H7 (cell line): Measurements from ENCODE around the gene SLC6A5. TPM values are rescaled to one million over a fixed set of nuclear protein-coding genes. Genes with fewer than 3 reads are reported as not detected.
A peak's percentile ranks its signal among the peaks of the same experiment; 100 is the strongest.

Source experiments
- DNase-seq: peaks from one replicate; pipeline ENCODE4 v3.0.0; 2012
- H3K27me3 ChIP-seq: 2 replicates; pipeline ENCODE4 v1.6.0; 2011; ENCODE audit warnings: mild to moderate bottlenecking, low read length; ENCODE audit not compliant: control insufficient read depth, insufficient read depth
- H3K36me3 ChIP-seq: replicated peaks from 2 replicates; pipeline ENCODE4 v1.5.1; 2011; ENCODE audit warnings: low read length; ENCODE audit not compliant: control insufficient read depth, insufficient read depth
- H3K4me3 ChIP-seq: 2 replicates; pipeline ENCODE4 v1.5.1; 2011; ENCODE audit warnings: low read depth, mild to moderate bottlenecking, control low read depth, low read length, moderate library complexity; ENCODE audit not compliant: insufficient read depth
- total RNA-seq: library from RNA; depleted of rRNA; stranded (reverse); fragments of >200 nt; shearing (Covaris generic); gene quantifications from 2 replicates; pipeline ENCODE4 v1.2.3, GENCODE V29; 2014

Gene SLC6A5
- total RNA-seq, 1 experiment from 2014 or later = not detected

DNA sequence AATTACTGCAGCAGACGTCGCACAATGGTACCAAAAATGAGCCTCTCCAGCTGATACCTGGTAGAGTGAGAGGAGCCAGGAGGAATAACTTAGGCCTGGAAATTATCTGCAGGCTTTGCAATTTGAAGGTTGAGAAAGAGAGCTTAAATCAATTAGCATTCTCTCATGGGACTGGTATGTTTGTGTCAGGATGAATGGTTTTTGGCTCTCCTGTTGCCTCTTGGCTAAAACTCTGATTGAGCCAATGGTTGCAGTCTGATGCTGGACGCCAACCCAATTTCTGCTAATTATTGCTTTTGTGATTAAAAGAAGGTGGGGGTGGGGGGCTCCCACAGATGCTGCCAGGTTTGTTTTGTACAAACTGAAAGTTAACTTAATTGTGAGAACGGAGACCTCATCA is 57.5 kb downstream of the SLC6A5 start:
- no peaks in the 10 kb centered on the region; the same call in 1 of the 2 replicates for H3K27me3 ChIP-seq
- no peak for DNase-seq
- no peak overlapping the region for H3K4me3 ChIP-seq
- no peaks in the 10 kb centered on the region for H3K36me3 ChIP-seq

- no peak for DNase-seq
- Histone ChIP-seq H3K36me3 (no peaks in the 10 kb centered on the region), H3K4me3 (no peak overlapping the region), H3K27me3 (no peaks in the 10 kb centered on the region; the same call in 1 of the 2 replicates)
Measured at GRCh38 chr11:20658135-20658534, 58.7 kb downstream of the SLC6A5 start.

GRCh38 chr11:20661445-20661844 is 62.0 kb downstream of the SLC6A5 start:
- Histone ChIP-seq H3K27me3 (no peaks in the 10 kb centered on the region; the same call in 1 of the 2 replicates), H3K36me3 (no peaks in the 10 kb centered on the region), H3K4me3 (no peak overlapping the region)
- DNase-seq = no peak

DNA sequence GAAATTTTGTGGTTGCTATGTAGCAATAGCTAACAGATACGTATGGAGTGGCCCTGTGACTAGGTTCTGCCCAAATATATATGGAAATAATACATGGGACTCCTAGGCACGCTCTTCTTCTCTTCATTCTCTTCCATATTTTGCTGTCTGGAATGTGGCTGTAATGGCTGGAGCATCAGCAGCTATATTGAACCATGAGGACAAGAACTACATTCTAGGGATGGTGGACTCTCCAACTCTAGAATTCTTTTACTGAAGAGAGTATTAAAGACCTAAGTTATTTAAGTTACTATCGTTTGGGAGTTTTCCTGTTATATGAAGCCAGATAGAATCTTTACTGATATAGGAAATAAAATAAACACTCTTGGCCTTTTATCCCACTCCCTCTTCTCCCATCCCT is 62.4 kb downstream of the SLC6A5 start:
- peaks cover 3% of the 10 kb centered on the region for H3K27me3 ChIP-seq

DNA sequence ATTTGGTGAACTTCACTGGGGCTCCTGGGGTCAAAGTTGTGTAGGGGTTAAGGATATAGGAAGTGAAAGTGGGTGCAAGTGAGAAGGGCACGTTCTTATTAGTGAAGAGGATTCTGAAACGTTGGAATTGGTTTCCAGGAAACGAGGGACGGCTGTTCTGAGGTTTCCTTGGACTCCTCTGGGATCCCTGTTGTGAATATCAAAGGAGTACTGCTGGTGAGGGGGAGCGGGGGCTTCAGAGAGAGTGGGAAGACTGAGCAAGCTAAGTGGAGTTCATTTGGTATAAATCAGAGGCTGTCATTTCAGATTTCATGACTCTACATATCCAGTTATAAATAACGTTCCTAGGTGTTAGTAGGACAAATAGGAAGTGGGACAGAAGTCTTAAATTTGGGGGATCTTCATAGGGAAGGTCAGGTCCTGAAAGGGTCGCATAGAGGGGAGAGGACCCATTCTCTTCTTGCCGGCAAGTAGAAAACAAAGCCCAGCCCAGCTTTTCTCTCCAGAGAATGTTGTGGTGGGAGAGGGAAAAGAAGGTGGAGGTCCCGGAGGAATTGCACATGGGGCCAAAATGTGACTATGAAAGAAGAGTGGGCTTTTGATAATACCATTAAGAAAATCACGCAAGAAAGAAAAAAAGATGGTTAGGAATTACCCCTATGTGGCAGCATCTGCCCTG is 68.9 kb downstream of the SLC6A5 start:
- DNase-seq = peak; percentile 35
- Histone ChIP-seq H3K4me3 (peak overlapping the region; percentile 60), H3K27me3 (peaks cover 57% of the 10 kb centered on the region), H3K36me3 (no peaks in the 10 kb centered on the region)

More for the DNA sequence above, 62.4 kb downstream of the SLC6A5 start:
- no peak for DNase-seq
- no peak overlapping the region for H3K4me3 ChIP-seq
- H3K36me3 ChIP-seq = no peaks in the 10 kb centered on the region

- Histone ChIP-seq H3K36me3 (no peaks in the 10 kb centered on the region), H3K27me3 (peaks cover 57% of the 10 kb centered on the region), H3K4me3 (peak within 1 kb of the TSS; percentile 60)
- peak; percentile 84 for DNase-seq
Measured at GRCh38 chr11:20668844-20669819, 69.7 kb downstream of the SLC6A5 start, which contains the start of gene NELL1. Gene NELL1, plus strand, starts transcription at chr11:20669586.

DNA sequence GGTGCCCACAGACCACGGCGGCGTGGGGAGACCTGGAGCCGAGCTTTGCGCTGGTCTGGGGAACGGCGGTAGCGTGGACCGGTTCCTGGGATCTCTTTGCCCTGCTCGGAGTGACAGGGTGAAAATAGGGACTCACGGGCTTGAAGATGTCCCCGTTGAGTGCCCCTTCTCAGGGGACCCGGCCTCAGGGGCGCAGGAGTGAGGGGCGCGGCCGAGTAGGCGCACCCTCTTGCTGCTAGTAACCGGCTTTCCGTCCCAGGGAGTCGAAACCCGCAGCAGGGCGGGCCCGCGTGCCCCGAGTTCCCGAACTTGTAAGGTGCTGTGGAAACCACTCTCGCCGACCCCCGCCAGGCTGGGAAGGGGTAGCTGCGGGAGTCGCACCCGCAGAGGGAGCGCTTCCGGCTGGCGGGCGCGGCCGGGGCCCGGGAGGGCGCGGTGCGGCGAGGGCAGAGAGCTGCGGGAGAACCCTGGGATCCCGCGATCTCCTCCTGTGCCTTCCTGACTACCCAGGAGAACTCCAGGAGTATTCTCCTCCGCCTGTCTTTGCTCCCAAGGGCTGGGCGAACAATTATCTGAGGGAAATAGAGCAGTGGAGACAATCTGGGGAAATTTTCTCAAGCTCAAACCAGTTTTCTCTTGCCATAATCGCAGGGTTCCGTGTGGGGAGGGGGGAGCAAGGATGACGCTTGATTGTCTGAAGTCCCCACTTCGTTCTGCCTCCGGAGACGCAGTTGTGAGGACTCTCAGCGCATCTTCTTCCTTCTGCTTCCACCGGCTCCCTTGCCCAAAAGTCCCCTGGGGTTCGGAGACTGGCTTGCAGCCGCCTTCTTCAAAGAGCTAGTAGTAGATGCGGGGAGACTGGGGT is 70.6 kb downstream of the SLC6A5 start:
- peak overlapping the region; percentile 60 for H3K4me3 ChIP-seq
- peak; percentile 71 for DNase-seq
- no peaks in the 10 kb centered on the region for H3K36me3 ChIP-seq
- H3K27me3 ChIP-seq = peaks cover 57% of the 10 kb centered on the region

DNA sequence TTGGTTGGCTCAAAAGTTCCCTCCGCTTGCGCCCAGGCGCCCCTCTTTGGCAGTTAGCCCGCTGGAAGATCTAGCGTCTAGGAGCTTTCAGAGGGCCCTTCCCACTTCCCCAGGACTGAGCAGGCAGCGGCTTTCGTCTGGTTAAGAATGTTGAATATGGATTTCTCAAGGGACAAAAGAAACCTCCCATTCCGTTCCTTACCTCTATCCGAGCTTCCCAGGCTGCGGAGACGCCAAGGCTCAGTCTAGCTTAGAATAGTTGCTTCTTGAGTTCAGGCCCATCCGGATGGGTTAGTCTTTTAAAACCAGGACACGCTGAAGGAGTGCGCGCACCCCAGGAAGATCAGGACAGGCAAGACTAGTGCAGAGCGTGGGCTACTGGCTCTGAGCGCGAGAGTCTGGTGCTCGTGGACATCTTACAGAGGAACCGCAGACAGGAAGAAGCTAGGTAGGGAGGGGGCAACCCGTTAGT is 71.6 kb downstream of the SLC6A5 start:
- H3K27me3 ChIP-seq = peaks cover 57% of the 10 kb centered on the region
- peak; percentile 32 for DNase-seq
- no peaks in the 10 kb centered on the region for H3K36me3 ChIP-seq
- H3K4me3 ChIP-seq = peak overlapping the region; percentile 60

GRCh38 chr11:20671856-20672546 is 72.6 kb downstream of the SLC6A5 start:
- Histone ChIP-seq H3K4me3 (no peak overlapping the region), H3K36me3 (no peaks in the 10 kb centered on the region), H3K27me3 (peaks cover 53% of the 10 kb centered on the region)
- DNase-seq = peak; percentile 29

DNA sequence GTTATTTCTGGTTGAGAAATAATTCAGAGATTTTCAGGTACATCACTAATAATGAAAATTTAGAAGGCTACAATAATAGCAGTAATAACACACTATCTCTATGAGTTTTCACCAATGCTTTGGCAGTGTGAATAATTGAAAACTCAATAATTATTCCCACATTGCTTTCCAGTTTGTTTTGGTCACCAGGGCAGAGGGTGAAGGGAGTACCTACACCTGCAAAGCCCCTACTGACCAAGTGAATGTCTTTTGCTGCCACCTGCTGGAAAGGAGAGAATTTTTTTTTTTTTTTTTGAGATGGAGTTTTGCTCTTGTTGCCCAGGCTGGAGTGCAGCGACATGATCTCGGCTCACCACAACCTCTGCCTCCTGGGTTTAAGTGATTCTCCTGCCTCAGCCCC is 73.2 kb downstream of the SLC6A5 start:
- Histone ChIP-seq H3K36me3 (no peaks in the 10 kb centered on the region), H3K27me3 (peaks cover 47% of the 10 kb centered on the region), H3K4me3 (no peak overlapping the region)
- peak; percentile 50 for DNase-seq

DNA sequence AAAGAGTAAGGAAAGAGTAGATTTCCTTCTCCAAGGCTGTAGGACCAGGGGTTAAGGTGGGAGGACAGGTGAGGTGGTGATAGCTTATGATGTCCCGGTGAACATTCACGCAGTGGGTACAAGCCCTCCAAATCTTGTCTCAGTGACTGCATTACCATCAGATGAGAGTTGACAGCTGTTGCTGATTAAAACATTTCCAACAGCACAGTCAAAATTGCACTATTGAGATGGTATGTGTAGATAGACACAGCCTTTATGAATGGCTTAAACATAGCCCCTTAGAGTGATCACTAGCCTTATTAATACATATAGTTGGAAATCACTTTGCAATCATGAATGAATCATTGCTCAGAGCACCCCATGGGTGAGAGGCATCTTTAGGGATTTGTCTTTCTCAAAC is 77.2 kb downstream of the SLC6A5 start:
- no peak for DNase-seq
- Histone ChIP-seq H3K4me3 (no peak overlapping the region), H3K27me3 (peaks cover 7% of the 10 kb centered on the region), H3K36me3 (no peaks in the 10 kb centered on the region)

DNA sequence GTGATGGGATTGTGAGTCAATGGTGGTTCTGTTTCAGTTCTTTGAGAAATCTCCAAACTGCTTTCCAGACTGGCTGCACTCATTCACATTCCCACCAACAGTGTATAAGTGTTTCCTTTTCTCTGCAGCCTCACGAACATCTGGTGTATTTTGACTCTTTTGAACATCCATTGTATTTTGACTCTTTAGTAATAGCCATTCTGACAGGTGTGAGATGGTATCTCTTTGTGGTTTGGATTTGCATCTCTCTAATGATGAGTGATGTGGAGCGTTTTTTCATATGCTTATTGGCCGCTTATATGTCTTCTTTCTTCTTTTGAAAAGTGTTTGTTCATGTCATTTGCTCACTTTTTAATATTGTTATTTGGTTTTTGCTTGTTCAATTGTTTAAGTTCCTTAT is 89.4 kb downstream of the SLC6A5 start:
- H3K4me3 ChIP-seq = no peak overlapping the region
- no peak for DNase-seq
- no peaks in the 10 kb centered on the region for H3K36me3 ChIP-seq
- H3K27me3 ChIP-seq = no peaks in the 10 kb centered on the region

DNA sequence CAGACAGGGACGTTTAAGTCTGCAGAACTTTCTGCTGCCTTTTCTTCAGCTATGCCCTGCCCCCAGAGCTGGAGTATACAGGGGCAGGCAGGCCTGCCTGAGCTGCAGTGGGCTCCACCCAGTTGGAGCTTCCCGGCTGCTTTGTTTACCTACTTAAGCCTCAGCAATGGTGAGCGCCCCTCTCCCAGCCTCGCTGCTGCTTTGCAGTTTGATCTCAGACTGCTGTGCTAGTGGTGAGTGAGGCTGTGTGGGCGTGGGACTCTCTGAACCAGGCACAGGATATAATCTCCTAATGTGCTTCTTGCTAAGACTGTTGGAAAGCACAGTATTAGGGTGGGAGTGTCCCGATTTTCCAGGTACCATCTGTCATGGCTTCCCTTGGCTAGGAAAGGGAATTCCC is 108.5 kb downstream of the SLC6A5 start:
- no peak overlapping the region for H3K4me3 ChIP-seq
- no peaks in the 10 kb centered on the region for H3K27me3 ChIP-seq
- DNase-seq = no peak
- H3K36me3 ChIP-seq = no peaks in the 10 kb centered on the region
